CD14-positive monocyte (primary cell): Measurements from ENCODE around the gene SNX14. TPM values are rescaled to one million over a fixed set of nuclear protein-coding genes. Genes with fewer than 3 reads are reported as not detected.

Source experiments
- DNase-seq, 3 donors: peaks; one replicate each; pipeline ENCODE4 v3.0.0-alpha.2; 2011 to 2022
- H2AFZ ChIP-seq: 2 replicates; pipeline ENCODE4 v1.6.0; 2012; ENCODE audit warnings: mild to moderate bottlenecking, low read depth, low read length, inconsistent platforms; ENCODE audit not compliant: insufficient read depth, poor library complexity, severe bottlenecking
- H3K27ac ChIP-seq, 2 donors: 1 replicate in 1 of 2; 2 replicates in 1 of 2; pipeline ENCODE4 v1.5.1; 2012 to 2013; ENCODE audit warnings: low read length in 2 of 2, control low read depth in 1 of 2, inconsistent platforms in 1 of 2, low read depth in 1 of 2, mild to moderate bottlenecking in 1 of 2
- H3K27me3 ChIP-seq, 2 donors: one replicate each; pipeline versions ENCODE4 v1.6.0 to v1.6.1; 2011 to 2013; ENCODE audit warnings: low read length in 2 of 2; ENCODE audit not compliant: control insufficient read depth in 2 of 2, insufficient read depth in 2 of 2
- H3K36me3 ChIP-seq, 2 donors: replicated peaks in 1 of 2; 1 replicate in 1 of 2; 2 replicates in 1 of 2; pipeline versions ENCODE4 v1.5.1 to v1.6.1; 2012 to 2013; ENCODE audit warnings: low read length in 2 of 2, control low read depth in 1 of 2, inconsistent platforms in 1 of 2, mild to moderate bottlenecking in 1 of 2; ENCODE audit not compliant: insufficient read depth in 2 of 2, control insufficient read depth in 1 of 2
- H3K4me1 ChIP-seq, 2 donors: 1 replicate in 1 of 2; 2 replicates in 1 of 2; pipeline versions ENCODE4 v1.5.1 to v1.6.1; 2012 to 2013; ENCODE audit warnings: low read length in 2 of 2, control low read depth in 1 of 2, inconsistent platforms in 1 of 2, mild to moderate bottlenecking in 1 of 2, moderate library complexity in 1 of 2; ENCODE audit not compliant: insufficient read depth in 2 of 2, control insufficient read depth in 1 of 2
- H3K4me2 ChIP-seq: replicated peaks from 2 replicates; pipeline ENCODE3; 2012; ENCODE audit warnings: low read length, moderate library complexity, mild to moderate bottlenecking; ENCODE audit not compliant: poor library complexity, severe bottlenecking; ENCODE audit errors: extremely low read depth
- H3K4me3 ChIP-seq, 3 experiments: fragments of 200-600 bp in 1 of 3; sonication (generic) in 1 of 3; replicated peaks in 1 of 3; 1 replicate in 2 of 3; 2 replicates in 1 of 3; pipeline ENCODE4 v1.5.1; 2011 to 2013; ENCODE audit warnings: low read length in 3 of 3, mild to moderate bottlenecking in 3 of 3, control low read depth in 2 of 3, low read depth in 2 of 3, inconsistent platforms in 1 of 3, moderate library complexity in 1 of 3
- H3K79me2 ChIP-seq: 2 replicates; pipeline ENCODE4 v1.6.0; 2012; ENCODE audit warnings: mild to moderate bottlenecking, control low read depth, inconsistent platforms, low read length, moderate library complexity; ENCODE audit not compliant: insufficient read depth
- H3K9ac ChIP-seq: 2 replicates; pipeline ENCODE4 v1.6.0; 2017; ENCODE audit warnings: low read length, mild to moderate bottlenecking; ENCODE audit not compliant: insufficient read depth, poor library complexity, severe bottlenecking
- H3K9me3 ChIP-seq, 2 donors: replicated peaks in 1 of 2; 1 replicate in 1 of 2; 2 replicates in 1 of 2; pipeline versions ENCODE4 v1.5.1 to v1.6.1; 2012 to 2013; ENCODE audit warnings: low read length in 2 of 2, control low read depth in 1 of 2; ENCODE audit not compliant: control insufficient read depth in 1 of 2, insufficient read depth in 1 of 2
- H4K20me1 ChIP-seq: 2 replicates; pipeline ENCODE4 v1.6.0; 2012; ENCODE audit warnings: mild to moderate bottlenecking, low read length, control low read depth, moderate library complexity; ENCODE audit not compliant: insufficient read depth
- H3K27ac Mint-ChIP-seq, 7 donors: one replicate each; pipeline ENCODE4 v1.8.0; 2020; ENCODE audit warnings: mild to moderate bottlenecking in 7 of 7, mixed read lengths in 7 of 7, moderate library complexity in 6 of 7, inconsistent platforms in 2 of 7
- H3K27me3 Mint-ChIP-seq, 3 donors: one replicate each; pipeline ENCODE4 v1.8.0; 2021 to 2022; ENCODE audit warnings: low read depth in 3 of 3, mild to moderate bottlenecking in 3 of 3, mixed read lengths in 3 of 3, moderate library complexity in 3 of 3, inconsistent platforms in 1 of 3
- H3K36me3 Mint-ChIP-seq, 2 donors: one replicate each; pipeline ENCODE4 v1.8.0; 2020; ENCODE audit warnings: mixed read lengths in 2 of 2, inconsistent platforms in 1 of 2, mild to moderate bottlenecking in 1 of 2
- H3K4me1 Mint-ChIP-seq: one replicate; pipeline ENCODE4 v1.8.0; 2020; ENCODE audit warnings: mild to moderate bottlenecking, mixed read lengths
- H3K4me3 Mint-ChIP-seq, 2 donors: one replicate each; pipeline ENCODE4 v1.8.0; 2020; ENCODE audit warnings: mild to moderate bottlenecking in 2 of 2, mixed read lengths in 2 of 2, moderate library complexity in 1 of 2
- H3K9me3 Mint-ChIP-seq, 7 donors: one replicate each; pipeline ENCODE4 v1.8.0; 2020 to 2022; ENCODE audit warnings: mixed read lengths in 7 of 7, mild to moderate bottlenecking in 6 of 7, moderate library complexity in 6 of 7, inconsistent platforms in 2 of 7
- CTCF ChIP-seq: fragments of 200-600 bp; IDR thresholded peaks from one replicate; pipeline ENCODE4 v1.8.0; 2022; ENCODE audit warnings: antibody characterized with exemption, mild to moderate bottlenecking
- WGBS: methylation state at CpG from one replicate; pipeline ENCODE4 v1.1.5; 2013; ENCODE audit warnings: missing lambda C conversion rate; ENCODE audit not compliant: insufficient coverage; 5-methylcytosine and 5-hydroxymethylcytosine counted together
- intact Hi-C, 2 donors: fragments of 100-400 bp; cut with micrococcal nuclease; formaldehyde crosslinking; loops; one replicate each; pipeline versions ENCODE4 v1.15.0 to v1.15.1; 2023
- polyA plus RNA-seq, 3 donors: library from polyadenylated mRNA; depleted of rRNA in 1 of 3; unstranded in 2 of 3; stranded (reverse) in 1 of 3; fragments of 300-500 nt in 2 of 3; fragments of >200 nt in 1 of 3; fragmentation: Illumina TruSeq in 2 of 3; gene quantifications; 1 replicate in 2 of 3; 2 replicates in 1 of 3; pipeline ENCODE4 v1.2.3, GENCODE V29; 2012 to 2021

The SNX14 gene
- polyA plus RNA-seq, 3 donors: 40.2 to 75.6 (median 73.3) TPM

- Histone ChIP-seq H3K4me2 (no peak overlapping the region), H3K4me3 (no peak overlapping the region), H3K27ac (peak overlapping the region in 1 of 2 donors; percentile 17), H3K36me3 (peaks cover 16 to 45% of the 10 kb centered on the region in 2 donors), H2AFZ (no peak overlapping the region), H3K27me3 (no peaks in the 10 kb centered on the region), H3K4me1 (peaks cover 9 to 12% of the 10 kb centered on the region in 2 donors), H3K79me2 (peaks cover 86% of the 10 kb centered on the region), H3K9ac (no peak overlapping the region), H4K20me1 (peaks cover 73% of the 10 kb centered on the region), H3K9me3 (no peaks in the 10 kb centered on the region)
- Mint-ChIP-seq H3K4me3 (no peak overlapping the region), H3K36me3 (peaks cover 17 to 31% of the 10 kb centered on the region in 2 donors), H3K27ac (no peak overlapping the region), H3K9me3 (no peaks in the 10 kb centered on the region), H3K4me1 (peaks cover 12% of the 10 kb centered on the region), H3K27me3 (peaks cover 0 to 4% (median 1%) of the 10 kb centered on the region in 3 donors)
- peak in 2 of 3 donors; percentile 24 to 38 for DNase-seq
- no peak for TF ChIP-seq CTCF
- intact Hi-C loops: no loop called here
- WGBS: no CpG with 5 or more reads among the region's 2 CpGs
Observed at GRCh38 chr6:85576476-85576875, 17.2 kb downstream of the SNX14 start.

- Mint-ChIP-seq H3K9me3 (peaks cover 0 to 1% (median 0%) of the 10 kb centered on the region in 7 donors), H3K36me3 (peaks cover 23 to 38% of the 10 kb centered on the region in 2 donors), H3K4me1 (peaks cover 9% of the 10 kb centered on the region), H3K27me3 (peaks cover 0 to 4% (median 0%) of the 10 kb centered on the region in 3 donors), H3K4me3 (no peak overlapping the region), H3K27ac (no peak overlapping the region)
- peaks cover 72% of the 10 kb centered on the region for H3K79me2 ChIP-seq
- H4K20me1 ChIP-seq: peaks cover 58% of the 10 kb centered on the region
- H3K9me3 ChIP-seq: no peaks in the 10 kb centered on the region
- H3K9ac ChIP-seq: no peak overlapping the region
- H3K36me3 ChIP-seq: peaks cover 20 to 49% of the 10 kb centered on the region in 2 donors
- intact Hi-C loops: no loop called here
- no peak overlapping the region for H3K4me3 ChIP-seq
- no peak for DNase-seq
- no peaks in the 10 kb centered on the region for H3K27me3 ChIP-seq
- H2AFZ ChIP-seq: no peak overlapping the region
- H3K4me1 ChIP-seq: peaks cover 9 to 12% of the 10 kb centered on the region in 2 donors
- no peak overlapping the region for H3K4me2 ChIP-seq
- no peak for TF ChIP-seq CTCF
- H3K27ac ChIP-seq: no peak overlapping the region
Observed at GRCh38 chr6:85574932-85575598, 18.6 kb downstream of the SNX14 start.
